Activated naive CD4-positive, alpha-beta T cell treated with anti-CD3 and anti-CD28 coated beads, Interleukin-2, amount 50 U/mL, for 16 hours (primary cell): ENCODE results near the gene CHPT1.

Experiments
- DNase-seq: peaks from one replicate; pipeline ENCODE4 v3.0.0-alpha.2; 2020

The CHPT1 gene

GRCh38 chr12:101768781-101769180, 71.3 kb downstream of the CHPT1 start:
- DNase-seq: no peak

GRCh38 chr12:101769865-101770264, 72.4 kb downstream of the CHPT1 start:
- no peak for DNase-seq

- DNase-seq: no peak
Measured at GRCh38 chr12:101772012-101772775, 74.8 kb downstream of the CHPT1 start.

GRCh38 chr12:101773650-101774162, 76.3 kb downstream of the CHPT1 start:
- DNase-seq: peak; percentile 58

GRCh38 chr12:101775816-101776215, 78.4 kb downstream of the CHPT1 start:
- no peak for DNase-seq

GRCh38 chr12:101777485-101777884, 80.0 kb downstream of the CHPT1 start:
- no peak for DNase-seq

- DNase-seq: no peak
Measured at GRCh38 chr12:101777978-101778377, 80.5 kb downstream of the CHPT1 start.
